NCI-H1694 treated with DMSO at 0.1 percent for 48 hours (cell line): Measurements from ENCODE around the gene HNF4A.

Source experiments
- DNase-seq: peaks from one replicate; lab custom pipeline; 2025; lab: John Stamatoyannopoulos, UW

Gene HNF4A

DNA sequence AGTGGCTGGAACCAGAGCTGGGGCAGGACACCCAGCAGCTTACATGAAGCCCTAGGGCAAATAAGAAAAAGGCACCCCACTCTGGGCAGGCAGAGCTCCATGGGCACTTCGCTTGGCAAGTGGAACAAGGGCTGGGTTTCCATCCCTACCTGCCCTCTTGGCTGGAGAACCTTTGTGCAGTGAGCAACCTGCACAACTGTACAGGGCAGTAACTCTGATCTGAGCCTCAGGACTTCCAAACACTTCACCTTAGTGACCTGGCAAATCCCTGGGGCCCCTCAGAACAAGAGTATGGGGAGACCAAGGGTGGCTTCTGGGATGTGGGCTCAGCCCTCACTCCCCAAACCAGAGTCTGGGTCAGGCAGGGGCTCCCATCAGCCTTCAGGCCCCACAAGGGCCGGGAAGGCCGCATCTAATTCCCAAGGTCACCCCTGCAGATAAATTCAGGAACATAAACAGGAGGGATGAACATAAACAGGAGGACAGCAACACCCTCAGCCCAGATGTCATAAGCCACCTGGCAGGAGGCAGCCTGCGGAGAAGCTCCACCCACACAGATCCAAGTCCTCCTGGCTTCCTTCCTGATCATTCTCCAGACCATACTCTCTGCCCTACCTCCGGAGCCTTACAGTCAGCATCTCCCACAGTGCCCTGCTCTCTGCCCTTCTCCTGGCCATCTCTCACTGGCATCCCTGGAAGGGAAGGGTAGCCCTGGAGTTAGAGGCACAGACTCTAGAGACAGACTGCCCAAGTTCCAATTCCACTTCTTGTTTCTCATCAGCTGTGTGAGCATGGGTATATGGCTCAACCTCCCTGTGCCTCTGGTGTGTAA is 37.5 kb downstream of the HNF4A start:
- DNase-seq: no peak

DNA sequence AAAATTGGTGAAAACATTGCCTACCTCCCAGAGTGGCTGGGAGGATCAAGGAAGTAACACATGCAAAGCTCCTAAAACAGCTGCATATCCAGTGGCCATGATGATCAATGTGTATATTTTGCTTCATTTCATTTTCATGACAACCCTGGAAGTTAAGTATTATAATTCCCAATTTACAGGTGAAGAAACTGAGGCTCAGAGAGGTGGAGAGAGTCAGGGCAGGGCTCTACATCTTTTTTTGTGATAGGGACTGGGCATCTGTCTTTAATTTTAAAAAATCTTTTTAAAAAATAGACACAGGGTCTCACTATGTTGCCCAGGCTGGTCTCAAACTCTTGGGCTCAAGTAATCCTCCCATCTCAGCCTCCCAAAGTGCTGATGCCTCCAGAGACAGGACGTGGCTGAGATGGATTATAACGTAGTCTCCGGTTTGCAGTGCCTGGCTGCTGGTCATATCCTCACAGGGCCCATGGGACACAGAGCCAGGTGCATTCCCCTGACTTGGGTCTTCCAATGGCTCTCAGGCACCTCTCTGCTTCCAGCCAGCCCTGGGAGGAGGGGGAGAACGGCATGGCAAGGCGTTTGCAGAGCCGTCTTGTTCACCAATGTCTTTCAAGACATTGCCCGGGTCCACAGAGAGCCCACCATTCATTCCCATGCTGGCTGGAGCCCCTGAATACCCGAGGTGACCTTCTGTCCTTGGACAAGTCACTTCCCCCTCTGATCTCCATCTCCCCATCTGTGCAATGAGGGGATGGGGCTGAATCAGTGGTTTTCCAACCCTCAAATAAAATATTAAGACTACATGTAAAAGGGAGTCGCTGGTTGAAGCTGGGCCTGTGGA is 38.3 kb downstream of the HNF4A start:
- no peak for DNase-seq

GRCh38 chr20:44394452-44394701 is 38.9 kb downstream of the HNF4A start:
- no peak for DNase-seq

DNA sequence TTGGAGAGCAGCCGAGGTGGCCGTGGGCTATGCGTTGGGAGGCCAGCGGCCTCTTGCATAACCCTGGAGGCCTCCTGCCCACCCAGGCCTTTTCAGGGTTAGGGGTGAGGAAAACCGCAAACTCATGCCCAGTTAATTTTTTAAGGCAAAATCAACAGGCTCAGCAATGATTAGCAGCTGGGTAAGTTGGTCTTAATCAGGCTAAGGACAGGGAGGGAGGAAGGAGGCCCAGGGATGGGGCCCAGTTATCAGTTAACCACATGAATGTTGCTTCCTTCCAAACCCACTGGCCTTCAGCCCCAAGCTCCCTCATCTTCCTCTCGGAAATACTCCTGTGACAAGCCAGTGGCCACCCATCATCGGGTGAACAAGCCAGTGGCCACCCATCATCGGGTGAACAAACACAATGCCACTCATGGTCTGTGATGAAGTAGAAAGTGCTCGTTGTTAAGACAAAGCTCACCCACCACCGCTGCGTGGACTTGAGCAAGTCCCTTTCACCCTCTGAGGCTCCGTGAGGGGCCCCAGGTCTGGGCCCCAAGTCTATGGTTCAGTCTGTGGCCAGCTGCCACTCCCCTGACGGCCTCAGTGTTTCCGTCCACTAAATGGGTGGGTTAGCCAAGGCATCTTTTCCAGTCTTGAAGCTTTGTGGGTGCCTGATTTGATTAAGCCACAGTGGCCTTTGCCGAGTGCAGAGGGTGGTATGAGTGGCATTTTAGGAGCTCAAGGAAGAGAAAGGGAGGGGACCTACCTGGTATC is 39.4 kb downstream of the HNF4A start:
- DNase-seq: no peak

GRCh38 chr20:44395461-44396340 is 40.2 kb downstream of the HNF4A start:
- no peak for DNase-seq

DNA sequence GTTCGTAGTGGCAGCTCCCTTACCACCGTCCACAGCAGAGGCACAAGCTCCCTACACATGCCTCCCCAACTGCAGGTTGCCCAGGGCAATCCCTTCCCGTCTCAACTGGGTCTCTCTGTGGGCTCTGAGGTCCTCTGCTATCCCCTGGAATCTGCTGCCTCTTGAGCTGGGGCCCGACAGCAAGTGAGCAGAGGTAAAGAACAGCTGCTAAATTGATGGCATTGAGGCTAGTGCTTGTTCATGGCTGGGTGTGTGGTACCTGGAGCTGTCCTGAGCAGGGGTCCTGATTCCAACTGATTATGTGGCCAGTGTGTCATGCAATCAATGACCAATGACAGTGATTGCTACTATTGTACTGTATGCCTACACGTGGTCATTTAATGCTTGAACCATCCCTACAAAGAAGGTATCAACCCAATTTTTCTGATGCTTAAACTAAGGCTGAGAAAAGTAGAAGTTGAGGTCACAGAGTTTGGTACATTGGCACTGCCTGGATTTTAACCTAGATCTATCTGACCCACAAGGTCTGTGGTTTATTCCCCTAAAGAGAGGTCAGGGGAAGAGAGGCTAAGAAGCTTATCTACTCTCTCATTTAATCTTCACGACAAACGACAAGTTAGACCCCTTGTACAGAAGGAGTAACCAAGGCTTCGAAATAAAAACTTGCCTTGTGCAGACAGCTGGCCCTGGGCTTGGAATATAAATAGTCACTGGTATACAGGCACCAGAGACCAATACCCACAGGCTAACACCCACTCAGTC is 41.1 kb downstream of the HNF4A start:
- no peak for DNase-seq

DNA sequence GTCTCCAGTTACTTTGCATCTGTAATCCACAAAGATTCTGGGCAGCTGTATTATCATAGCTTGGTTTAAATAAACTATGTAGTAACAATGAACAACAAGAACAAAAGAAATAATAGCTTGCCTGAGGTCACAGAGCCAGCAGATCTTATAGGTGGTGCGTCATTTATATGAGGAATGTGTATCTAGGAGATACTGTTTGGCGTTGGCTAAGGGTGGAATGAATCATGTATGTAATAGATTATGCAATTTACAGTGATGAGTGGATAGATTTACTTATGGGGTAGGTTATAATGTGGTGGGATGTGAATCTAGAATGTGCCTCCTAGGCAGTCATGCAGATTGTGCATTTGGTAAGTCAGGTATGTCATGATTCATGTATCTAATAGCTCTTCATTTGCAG is 42.8 kb downstream of the HNF4A start:
- DNase-seq: no peak

GRCh38 chr20:44399446-44399845 is 43.9 kb downstream of the HNF4A start:
- no peak for DNase-seq

DNA sequence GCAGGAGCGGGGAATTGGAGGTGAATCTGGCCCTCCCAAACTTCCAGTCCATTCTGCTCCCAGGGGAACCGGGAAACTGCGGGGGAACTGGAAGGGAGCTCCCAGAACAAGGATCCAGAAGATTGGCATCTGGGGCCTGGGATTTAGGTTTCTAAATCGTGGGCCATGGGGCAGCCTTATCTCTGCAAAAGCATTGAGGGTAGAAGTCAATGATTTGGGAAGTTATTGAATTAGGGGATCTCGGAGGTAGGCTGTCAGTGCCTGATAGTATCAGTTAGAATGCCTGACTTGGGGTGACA is 45.1 kb downstream of the HNF4A start:
- no peak for DNase-seq

DNA sequence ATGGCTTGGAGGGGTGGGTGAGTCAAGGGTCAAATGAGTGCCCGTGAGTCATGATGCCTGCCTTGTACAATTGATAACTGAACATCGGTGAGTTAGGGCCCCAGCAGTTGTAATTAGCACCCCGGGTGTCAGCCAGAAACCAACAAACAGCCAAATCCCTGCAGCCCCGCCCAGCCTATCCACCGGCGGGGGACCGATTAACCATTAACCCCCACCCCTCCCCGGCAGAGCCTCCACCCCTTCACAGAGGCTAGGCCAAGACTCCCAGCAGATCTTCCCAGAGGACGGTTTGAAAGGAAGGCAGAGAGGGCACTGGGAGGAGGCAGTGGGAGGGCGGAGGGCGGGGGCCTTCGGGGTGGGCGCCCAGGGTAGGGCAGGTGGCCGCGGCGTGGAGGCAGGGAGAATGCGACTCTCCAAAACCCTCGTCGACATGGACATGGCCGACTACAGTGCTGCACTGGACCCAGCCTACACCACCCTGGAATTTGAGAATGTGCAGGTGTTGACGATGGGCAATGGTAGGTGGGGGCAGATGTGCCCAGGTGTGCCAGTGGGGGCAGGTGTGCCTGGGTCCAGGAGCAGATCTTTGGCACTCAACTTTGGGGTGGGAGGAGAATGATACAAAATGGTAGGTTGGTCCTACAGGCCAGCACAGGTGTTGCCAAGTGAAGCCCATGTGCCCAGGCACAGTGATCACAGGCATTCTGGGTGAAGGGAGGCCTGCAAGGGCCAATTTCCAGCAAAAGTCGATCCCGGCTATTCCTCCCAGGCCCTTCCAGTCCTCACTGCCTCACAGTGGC is 45.7 kb downstream of the HNF4A start:
- DNase-seq: no peak

DNA sequence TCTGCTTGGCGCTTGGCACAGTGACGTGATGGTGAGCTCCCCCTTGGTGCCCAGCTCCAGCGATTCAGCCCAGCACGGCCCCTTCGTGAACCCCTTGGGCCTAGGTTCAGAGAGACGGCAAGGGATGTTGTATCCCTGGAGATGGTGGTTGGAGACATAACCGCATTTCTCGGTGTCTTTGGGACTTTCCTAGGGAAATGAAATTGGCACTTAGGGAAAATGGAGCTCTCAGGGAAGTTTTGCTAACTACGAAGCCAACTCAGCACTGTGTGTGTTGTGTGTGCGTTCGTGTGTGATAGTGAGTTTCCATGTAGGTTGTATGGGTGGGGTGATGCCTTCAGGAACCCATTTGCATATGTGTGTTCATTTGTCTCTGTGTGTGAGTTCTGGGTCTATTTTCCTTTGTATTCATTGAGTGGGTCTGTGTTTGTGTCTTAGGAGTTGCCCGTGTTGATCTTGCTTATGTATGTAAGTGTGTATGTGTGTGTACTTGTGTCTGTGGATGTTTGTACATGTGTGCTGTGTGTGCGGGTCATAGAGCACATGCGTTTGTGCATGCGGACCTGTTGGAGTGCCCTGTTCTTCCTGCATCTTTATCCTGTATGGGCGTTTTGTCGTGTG is 46.4 kb downstream of the HNF4A start:
- DNase-seq: no peak

- no peak for DNase-seq
Observed at GRCh38 chr20:44402391-44403193, 47.1 kb downstream of the HNF4A start.

DNA sequence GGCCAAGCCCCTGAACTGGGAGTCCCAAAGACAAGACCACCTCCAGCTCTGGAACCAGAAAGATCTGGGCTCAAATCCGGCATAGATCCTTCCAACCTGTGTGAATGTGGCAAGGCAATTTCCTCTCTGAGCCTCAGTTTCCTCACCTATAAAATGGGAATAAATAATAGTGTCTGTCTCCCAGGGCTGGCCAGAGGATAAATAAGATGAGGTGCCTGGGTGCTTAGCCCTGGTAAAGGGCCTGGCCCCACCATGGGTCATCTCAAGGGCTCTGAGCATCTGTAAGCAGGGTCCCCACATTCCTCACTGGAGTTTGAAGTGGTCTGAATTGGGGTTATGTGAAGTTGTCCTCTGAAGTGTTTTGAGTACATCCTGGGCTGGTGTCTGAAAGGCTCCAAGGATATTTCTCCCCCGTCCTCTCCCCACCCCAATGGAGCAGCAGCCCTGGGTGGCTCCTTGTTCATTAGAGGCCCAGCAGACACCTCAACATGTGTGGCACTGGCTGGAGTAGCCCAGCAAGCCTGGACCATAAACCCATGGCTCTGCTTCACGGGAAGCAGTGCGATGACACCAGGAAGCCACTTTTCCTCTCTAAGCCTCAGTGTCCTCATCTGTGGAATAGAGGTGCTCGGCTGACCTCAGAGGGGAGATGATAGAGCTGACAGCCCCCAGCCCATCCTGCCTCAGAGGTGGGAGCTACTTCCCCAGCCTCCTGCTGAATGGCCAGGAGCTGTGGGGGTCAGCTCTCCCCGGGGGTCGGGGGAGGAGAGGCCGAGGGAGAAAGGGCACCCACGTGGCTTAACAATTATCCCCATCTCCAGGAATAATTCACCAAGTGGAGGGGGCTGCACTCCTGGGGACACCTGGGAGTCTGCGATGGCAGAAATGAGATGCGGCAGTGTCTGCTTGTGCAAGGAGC is 48.0 kb downstream of the HNF4A start:
- DNase-seq: no peak

DNA sequence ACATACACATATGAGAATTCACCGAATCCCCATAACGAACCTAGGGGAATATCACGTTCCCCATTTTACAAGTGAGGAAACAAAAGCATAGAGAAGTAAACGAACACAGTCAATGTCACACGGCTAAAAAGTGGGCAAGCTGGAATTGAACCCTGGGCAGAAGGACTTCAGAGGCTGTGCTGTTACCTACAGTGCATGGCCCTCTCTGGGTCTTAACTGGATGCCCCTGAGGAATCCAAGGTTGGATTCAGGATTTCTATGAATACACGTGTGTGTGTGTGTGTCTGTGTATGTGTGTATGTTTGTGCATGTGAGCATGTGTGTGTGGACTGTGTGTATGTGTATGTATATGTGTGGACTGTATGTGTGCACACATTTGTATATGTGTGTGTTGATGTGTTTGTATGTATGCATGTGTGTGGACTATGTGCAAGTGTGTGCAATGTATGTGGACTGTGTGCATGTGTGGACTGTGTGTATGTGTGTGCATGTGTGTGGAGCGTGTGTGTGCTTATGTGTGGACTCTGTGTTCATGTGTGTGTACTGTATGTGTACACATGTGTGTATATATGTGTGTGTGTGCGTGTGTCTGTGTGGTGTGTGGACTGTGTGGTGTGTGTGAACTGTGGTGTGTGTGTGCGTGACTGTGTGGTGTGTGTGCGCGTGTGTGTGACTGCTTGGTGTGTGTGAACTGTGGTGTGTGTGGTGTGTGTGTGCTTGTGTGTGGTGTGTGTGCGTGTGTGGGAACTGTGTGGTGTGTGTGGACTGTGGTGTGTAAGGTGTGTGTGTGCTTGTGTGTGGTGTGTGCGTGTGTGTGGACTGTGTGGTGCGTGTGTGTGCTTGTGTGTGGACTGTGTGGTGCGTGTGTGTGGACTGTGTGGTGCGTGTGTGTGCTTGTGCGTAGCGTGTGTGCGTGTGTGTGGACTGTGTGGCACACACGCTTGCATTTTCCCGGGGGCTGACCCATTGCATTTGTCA is 49.0 kb downstream of the HNF4A start:
- no peak for DNase-seq

DNA sequence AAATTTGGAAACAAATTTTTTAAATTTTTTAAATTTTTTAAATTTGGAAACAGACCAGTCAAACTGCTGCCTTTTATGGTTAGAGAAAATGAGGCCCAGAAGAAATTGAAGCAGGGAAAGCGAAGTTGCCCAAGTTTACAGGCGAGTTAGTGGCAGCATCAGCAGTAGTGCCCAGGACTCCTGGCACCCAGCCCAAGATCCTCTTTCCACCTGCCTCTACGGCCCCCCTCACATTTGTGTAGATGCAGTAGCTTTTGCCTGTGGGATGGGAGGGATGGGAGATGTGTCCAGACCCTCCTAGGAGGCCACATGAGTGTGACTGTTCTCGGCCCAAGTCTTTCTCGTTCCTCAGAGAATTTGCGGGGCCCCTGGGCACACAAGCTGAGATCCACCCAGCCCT is 49.8 kb downstream of the HNF4A start:
- no peak for DNase-seq

DNA sequence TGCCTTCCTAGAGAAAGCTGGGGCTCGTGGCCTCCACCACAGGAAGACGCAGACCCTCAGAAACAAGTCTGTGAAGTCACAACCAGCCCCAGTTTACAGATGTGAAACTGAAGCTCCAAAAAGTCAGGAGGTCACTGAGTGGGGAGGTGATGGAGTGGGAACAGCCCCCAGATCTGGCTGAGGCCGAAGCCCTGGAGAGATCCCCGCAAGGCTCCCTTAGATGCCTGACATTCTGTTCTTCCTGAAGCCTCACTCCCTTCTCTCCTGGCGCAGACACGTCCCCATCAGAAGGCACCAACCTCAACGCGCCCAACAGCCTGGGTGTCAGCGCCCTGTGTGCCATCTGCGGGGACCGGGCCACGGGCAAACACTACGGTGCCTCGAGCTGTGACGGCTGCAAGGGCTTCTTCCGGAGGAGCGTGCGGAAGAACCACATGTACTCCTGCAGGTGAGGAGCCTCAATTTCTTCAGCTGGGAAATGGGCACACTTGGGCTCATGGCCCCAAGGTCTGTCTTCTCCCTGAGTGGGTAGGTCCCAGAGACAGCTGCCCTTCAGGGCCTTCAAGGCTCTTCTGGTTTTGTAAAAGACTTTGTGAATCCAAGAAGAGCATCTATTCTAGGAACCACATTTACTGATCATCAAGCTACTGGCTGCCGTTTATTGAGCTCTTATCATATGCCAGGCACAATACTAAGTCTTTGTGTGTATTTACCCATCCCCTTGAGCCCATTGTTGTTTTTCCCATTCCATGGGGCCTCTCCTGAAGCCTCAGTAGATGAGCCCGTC is 50.5 kb downstream of the HNF4A start:
- DNase-seq: no peak
